Measurements from ENCODE around the gene ASTN2.

ASTN2 gene

DNA sequence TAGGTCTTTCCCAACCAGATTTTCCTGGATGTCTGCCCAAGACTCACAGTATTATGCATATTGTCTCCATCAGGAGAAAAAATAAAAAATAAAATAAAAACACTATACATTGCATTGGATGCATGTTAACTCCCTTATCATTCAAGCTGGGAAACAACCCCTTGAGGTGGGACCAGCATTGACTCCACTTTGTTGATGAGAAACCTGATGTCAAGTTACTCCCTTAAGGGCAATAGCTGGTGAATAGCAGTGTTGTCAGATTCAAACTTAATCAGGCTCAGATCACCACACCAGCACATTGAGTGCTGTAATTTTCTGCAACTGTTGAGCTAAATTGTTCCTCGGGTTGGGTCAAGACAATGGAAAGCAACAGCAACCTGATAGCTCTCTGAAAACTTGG is 991.7 kb downstream of the ASTN2 start:
- H3K27ac ChIP-seq (ENCODE audit: low read length), result no peak overlapping the region
- no peaks in the 10 kb centered on the region for H3K27me3 ChIP-seq (replicated peaks; ENCODE audit: insufficient read depth, low read length)
- H4K20me1 ChIP-seq (ENCODE audit: insufficient read depth, low read length), result no peaks in the 10 kb centered on the region
- H3K4me3 ChIP-seq (ENCODE audit: low read length), result no peak overlapping the region
- no peaks in the 10 kb centered on the region for H3K36me3 ChIP-seq (replicated peaks; ENCODE audit: insufficient read depth, low read length)
- H3K9me3 ChIP-seq (replicated peaks; ENCODE audit: insufficient read depth, low read length), result no peaks in the 10 kb centered on the region
- H3K79me2 ChIP-seq (ENCODE audit: low read length), result no peaks in the 10 kb centered on the region
- no peaks in the 10 kb centered on the region for H3K9me2 ChIP-seq (replicated peaks; ENCODE audit: insufficient read depth, low read length)
- no peaks in the 10 kb centered on the region for H3K4me1 ChIP-seq (ENCODE audit: low read length)
- H3K4me2 ChIP-seq (ENCODE audit: low read depth, low read length), result no peak overlapping the region
- no peak for DNase-seq
- no peak overlapping the region for H3K9ac ChIP-seq (ENCODE audit: low read length)
- H2AFZ ChIP-seq (ENCODE audit: low read length), result no peak overlapping the region
- H3F3A ChIP-seq (ENCODE audit: insufficient read depth, low read length), result no peaks in the 10 kb centered on the region
- TF ChIP-seq EZH2 (optimal IDR thresholded peaks at IDR 0.05; ENCODE audit: low read depth, low read length), result no peak
- TF ChIP-seq, protein P1, sequence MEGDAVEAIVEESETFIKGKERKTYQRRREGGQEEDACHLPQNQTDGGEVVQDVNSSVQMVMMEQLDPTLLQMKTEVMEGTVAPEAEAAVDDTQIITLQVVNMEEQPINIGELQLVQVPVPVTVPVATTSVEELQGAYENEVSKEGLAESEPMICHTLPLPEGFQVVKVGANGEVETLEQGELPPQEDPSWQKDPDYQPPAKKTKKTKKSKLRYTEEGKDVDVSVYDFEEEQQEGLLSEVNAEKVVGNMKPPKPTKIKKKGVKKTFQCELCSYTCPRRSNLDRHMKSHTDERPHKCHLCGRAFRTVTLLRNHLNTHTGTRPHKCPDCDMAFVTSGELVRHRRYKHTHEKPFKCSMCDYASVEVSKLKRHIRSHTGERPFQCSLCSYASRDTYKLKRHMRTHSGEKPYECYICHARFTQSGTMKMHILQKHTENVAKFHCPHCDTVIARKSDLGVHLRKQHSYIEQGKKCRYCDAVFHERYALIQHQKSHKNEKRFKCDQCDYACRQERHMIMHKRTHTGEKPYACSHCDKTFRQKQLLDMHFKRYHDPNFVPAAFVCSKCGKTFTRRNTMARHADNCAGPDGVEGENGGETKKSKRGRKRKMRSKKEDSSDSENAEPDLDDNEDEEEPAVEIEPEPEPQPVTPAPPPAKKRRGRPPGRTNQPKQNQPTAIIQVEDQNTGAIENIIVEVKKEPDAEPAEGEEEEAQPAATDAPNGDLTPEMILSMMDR (IDR thresholded peaks at IDR 0.05; ENCODE audit: low read length), result no peak
- no peak for TF ChIP-seq EZH2phosphoT487 (IDR thresholded peaks at IDR 0.05; ENCODE audit: low read length)

DNA sequence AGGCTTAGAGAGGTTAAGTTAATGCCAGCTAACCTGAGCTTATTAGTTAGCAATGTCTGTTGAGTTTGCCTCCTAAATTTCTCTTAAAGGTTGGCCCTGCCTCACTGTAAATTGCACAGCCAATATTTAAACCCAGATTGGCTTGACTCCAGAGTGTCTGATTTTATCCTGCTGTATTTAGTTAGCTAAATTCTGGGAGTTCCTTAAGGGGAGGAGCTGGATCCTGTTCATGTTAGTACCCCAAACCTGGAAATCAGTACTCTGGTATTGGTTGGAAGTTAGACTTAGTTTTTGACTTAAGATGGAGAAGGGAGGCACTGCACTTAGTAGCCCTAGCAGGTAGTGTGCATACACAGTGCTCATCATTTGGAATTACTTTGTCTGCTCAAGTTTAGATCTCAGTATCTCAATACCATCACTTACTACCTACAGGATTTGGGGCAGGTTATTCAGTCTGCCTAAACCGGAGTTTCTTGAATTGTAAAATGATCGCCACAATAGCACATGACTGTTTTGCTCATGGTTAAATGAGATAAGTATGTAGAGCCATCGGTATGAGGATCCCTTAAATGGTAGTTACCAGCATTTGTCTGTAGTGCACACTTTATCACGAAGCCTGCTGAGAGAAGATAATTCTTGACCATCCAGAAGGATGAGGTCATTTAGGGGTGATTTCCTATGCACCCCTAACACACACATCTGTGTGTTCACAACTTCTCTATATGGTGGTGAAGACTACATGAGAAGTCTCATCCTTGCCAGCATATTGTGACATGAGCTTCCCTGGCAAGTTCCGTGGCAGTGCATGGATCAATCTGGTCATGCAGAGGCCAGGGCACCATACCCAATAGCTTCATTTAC is 992.5 kb downstream of the ASTN2 start:
- no peak overlapping the region for H3K9ac ChIP-seq (ENCODE audit: low read length)
- no peak for DNase-seq

DNA sequence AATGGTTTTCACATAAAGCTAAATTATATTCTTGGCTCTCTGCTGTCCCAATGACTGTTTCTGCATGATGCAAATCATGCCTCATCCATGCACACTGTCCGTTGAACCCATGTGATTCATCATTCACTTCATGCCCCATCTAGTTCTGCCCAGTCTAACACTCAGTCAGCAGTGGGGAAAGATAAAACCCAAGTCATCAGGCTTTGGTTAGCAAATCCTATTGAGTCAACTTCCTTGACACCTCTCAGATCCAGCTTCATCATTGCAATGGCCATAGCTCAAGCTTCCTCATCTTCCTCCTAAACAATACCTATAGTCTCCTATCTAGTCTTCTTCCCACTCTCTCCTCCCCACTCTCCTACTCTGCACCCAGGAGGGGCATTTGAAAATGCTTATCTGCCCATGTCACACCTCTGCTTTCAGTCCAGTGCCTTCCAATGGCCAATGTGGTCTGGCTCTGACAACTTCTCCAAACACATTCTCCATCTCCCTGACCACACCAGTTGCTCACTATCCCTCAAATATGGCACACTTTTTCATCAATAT is 993.8 kb downstream of the ASTN2 start:
- no peak overlapping the region for H2AFZ ChIP-seq (ENCODE audit: low read length)
- no peaks in the 10 kb centered on the region for H3K9me3 ChIP-seq (replicated peaks; ENCODE audit: insufficient read depth, low read length)
- DNase-seq, result no peak
- no peaks in the 10 kb centered on the region for H3K36me3 ChIP-seq (replicated peaks; ENCODE audit: insufficient read depth, low read length)
- H3K27me3 ChIP-seq (replicated peaks; ENCODE audit: insufficient read depth, low read length), result no peaks in the 10 kb centered on the region
- no peak overlapping the region for H3K9ac ChIP-seq (ENCODE audit: low read length)
- no peaks in the 10 kb centered on the region for H4K20me1 ChIP-seq (ENCODE audit: insufficient read depth, low read length)
- no peaks in the 10 kb centered on the region for H3K9me2 ChIP-seq (replicated peaks; ENCODE audit: insufficient read depth, low read length)
- H3F3A ChIP-seq (ENCODE audit: insufficient read depth, low read length), result no peaks in the 10 kb centered on the region
- no peak overlapping the region for H3K4me2 ChIP-seq (ENCODE audit: low read depth, low read length)
- no peak overlapping the region for H3K4me3 ChIP-seq (ENCODE audit: low read length)
- no peaks in the 10 kb centered on the region for H3K79me2 ChIP-seq (ENCODE audit: low read length)
- TF ChIP-seq EZH2 (optimal IDR thresholded peaks at IDR 0.05; ENCODE audit: low read depth, low read length) (no peak), EZH2phosphoT487 (IDR thresholded peaks at IDR 0.05; ENCODE audit: low read length) (no peak)
- TF ChIP-seq, protein P1 (IDR thresholded peaks at IDR 0.05; ENCODE audit: low read length), result no peak
- H3K27ac ChIP-seq (ENCODE audit: low read length), result no peak overlapping the region
- H3K4me1 ChIP-seq (ENCODE audit: low read length), result no peaks in the 10 kb centered on the region

More for the DNA sequence above, 992.5 kb downstream of the ASTN2 start:
- no peaks in the 10 kb centered on the region for H3K36me3 ChIP-seq (replicated peaks; ENCODE audit: insufficient read depth, low read length)
- H3K9me2 ChIP-seq (replicated peaks; ENCODE audit: insufficient read depth, low read length), result no peaks in the 10 kb centered on the region
- H3K4me3 ChIP-seq (ENCODE audit: low read length), result no peak overlapping the region
- TF ChIP-seq EZH2phosphoT487 (IDR thresholded peaks at IDR 0.05; ENCODE audit: low read length) (no peak), EZH2 (optimal IDR thresholded peaks at IDR 0.05; ENCODE audit: low read depth, low read length) (no peak)
- TF ChIP-seq, protein P1 (IDR thresholded peaks at IDR 0.05; ENCODE audit: low read length), result no peak
- no peak overlapping the region for H3K4me2 ChIP-seq (ENCODE audit: low read depth, low read length)
- H4K20me1 ChIP-seq (ENCODE audit: insufficient read depth, low read length), result no peaks in the 10 kb centered on the region
- no peaks in the 10 kb centered on the region for H3K9me3 ChIP-seq (replicated peaks; ENCODE audit: insufficient read depth, low read length)
- H2AFZ ChIP-seq (ENCODE audit: low read length), result no peak overlapping the region
- H3K79me2 ChIP-seq (ENCODE audit: low read length), result no peaks in the 10 kb centered on the region
- no peaks in the 10 kb centered on the region for H3K27me3 ChIP-seq (replicated peaks; ENCODE audit: insufficient read depth, low read length)
- H3K4me1 ChIP-seq (ENCODE audit: low read length), result no peaks in the 10 kb centered on the region
- no peak overlapping the region for H3K27ac ChIP-seq (ENCODE audit: low read length)
- no peaks in the 10 kb centered on the region for H3F3A ChIP-seq (ENCODE audit: insufficient read depth, low read length)

Measured in MM.1S (cell line).